M059J (cell line): ENCODE data around the gene SMPD2. TPM values are rescaled to one million over a fixed set of nuclear protein-coding genes. Genes with fewer than 3 reads are reported as not detected.

Experiments used
- DNase-seq: peaks from one replicate; pipeline ENCODE4 v3.0.0-alpha.2; 2012; ENCODE audit warnings: low read depth
- total RNA-seq: library from RNA; depleted of rRNA; stranded (reverse); fragments of >200 nt; shearing (Covaris generic); gene quantifications from 2 replicates; pipeline ENCODE4 v1.2.3, GENCODE V29; 2014

Gene SMPD2
- total RNA-seq, 1 experiment from 2014 or later: 14.6 TPM

GRCh38 chr6:109446541-109446940 lies 6.0 kb downstream of the SMPD2 start:
- no peak for DNase-seq

GRCh38 chr6:109447087-109447486 lies 6.6 kb downstream of the SMPD2 start:
- DNase-seq: no peak

GRCh38 chr6:109447878-109448555 lies 7.5 kb downstream of the SMPD2 start:
- DNase-seq: no peak

- no peak for DNase-seq
Observed at GRCh38 chr6:109448615-109449014, 8.1 kb downstream of the SMPD2 start.

DNA sequence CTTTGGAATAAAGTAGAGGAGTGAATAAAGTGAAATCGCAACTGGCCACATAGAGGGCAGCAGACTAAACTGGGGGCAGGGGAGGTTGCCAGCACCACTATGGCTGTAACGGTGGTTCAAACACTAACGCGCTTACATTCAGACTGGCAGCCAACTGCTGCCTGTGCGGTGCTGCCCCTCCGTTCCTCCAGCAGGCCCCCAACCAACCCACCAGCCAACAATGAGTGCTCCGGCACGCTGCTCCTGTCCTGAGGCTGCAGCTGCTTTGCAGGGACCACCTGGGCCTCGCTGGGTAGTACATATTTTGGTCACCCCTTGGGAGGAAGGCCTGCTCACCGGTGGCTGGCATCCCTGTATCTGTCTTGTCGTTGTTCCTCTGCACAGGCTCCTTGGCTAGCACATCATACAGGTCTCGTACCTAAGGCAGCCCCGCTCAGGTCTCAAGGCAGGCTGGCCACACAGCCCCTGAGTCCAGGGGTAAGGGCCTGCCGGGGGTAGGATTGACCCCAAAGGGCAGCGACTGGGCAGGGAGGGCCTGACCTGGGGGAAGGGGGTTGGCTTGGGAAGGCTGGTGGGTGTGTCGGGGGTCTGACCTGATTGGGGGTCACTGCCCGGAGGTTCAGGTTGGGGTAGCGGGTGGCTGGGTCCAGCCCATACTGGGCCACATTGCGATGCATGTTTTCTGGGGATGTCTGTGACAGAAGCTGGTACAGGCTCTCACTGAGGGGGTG lies 8.7 kb downstream of the SMPD2 start:
- DNase-seq: no peak

GRCh38 chr6:109449795-109450673 lies 9.5 kb downstream of the SMPD2 start:
- no peak for DNase-seq

DNA sequence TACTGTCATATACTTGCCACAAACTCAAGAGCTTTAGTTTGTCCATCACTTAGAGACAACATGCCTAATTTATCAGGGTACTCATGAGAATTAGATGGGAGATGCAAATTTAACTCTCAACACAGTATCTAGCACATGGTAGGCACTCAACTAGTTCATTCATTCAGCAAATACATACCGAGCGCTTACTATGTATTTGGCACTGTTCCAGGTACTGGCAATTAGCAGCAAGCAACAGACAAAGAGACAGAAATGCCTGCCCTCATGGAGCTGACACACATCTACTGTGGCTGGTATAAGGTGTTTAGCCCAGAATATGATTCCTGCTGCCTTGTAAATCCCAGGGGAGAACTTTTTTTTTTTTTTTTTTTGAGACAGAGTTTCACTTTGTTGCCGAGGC lies 10.3 kb downstream of the SMPD2 start:
- DNase-seq: no peak

DNA sequence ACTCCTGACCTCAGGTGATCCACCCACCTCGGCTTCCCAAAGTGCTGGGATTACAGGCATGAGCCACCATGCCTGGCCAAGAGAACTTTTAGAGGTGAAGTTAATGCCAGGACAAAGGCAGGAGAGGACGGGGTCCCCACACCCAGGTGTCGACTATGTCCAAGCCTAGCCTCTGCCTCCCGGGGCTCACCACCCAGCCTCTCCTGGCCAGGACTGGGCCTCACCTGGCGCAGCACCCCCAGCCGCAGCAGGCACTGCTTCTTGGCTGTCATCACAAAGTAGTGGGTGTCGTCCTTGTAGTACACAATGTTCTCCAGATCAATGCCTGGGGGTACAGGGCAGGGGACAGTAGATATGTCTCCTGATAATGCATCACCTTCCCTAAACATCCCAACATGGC lies 10.9 kb downstream of the SMPD2 start:
- no peak for DNase-seq

- DNase-seq: no peak
Observed at GRCh38 chr6:109452181-109452580, 11.7 kb downstream of the SMPD2 start.

DNA sequence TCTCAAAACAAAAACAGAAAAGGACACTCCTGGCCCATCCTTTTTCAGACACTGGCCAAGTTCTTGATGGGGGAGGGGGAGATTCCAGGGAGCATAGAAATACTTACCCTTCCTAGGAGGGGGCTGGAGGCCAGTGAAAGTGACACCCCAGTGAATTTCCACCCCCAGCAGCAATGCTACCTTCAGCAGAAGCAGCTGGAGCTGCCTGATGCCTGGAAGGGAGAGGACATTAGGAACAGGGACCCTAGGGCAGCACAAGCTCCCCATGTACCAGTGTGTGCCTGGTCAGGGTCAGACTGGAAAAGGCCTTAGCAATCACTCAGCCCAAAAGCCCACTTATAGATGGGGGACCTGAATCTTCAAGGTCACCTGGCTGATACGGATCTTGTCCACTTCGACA lies 12.6 kb downstream of the SMPD2 start:
- no peak for DNase-seq

DNA sequence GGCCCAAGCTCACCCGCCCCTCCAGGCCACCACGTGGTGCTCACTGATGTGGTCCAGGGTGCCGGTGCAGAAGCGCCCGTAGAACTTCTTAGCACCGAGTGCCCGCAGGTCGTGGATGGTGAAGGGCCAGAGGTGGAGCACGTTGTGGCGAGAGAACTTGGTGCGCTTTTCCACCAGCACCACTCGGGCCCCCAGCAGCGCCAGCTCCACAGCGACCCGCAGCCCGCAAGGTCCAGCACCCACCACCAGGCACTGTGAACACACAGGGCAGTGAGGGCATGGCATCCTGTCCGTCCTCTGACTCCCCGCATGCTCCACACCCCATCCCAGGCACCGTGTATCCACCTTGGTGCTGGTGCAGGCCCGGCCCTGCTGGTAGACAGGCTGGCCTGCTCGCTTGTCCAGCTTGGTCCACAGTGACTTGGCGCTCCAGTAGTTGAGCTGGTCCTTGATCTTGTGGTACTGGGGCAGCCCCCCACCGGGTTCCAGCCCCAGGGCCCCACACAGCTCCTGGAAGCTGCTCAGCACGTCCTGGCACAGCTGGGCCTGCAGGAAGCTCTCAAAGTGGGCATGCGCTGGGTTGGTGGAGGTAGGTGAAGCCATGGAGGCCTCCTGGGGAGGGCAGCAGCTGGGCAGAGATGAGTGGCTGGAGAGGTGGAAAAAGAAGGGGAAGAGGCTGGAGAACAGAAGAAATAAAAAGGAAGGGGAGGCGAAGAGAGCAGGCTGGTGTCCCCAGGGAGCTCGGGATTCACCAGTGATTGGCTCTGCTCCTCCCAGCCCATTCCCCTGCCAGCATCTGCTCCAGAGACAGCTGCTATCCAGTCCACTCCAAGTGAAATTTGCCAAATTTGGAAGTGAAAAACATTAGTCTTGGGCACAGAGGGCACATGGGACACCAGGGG lies 13.3 kb downstream of the SMPD2 start:
- no peak for DNase-seq

DNA sequence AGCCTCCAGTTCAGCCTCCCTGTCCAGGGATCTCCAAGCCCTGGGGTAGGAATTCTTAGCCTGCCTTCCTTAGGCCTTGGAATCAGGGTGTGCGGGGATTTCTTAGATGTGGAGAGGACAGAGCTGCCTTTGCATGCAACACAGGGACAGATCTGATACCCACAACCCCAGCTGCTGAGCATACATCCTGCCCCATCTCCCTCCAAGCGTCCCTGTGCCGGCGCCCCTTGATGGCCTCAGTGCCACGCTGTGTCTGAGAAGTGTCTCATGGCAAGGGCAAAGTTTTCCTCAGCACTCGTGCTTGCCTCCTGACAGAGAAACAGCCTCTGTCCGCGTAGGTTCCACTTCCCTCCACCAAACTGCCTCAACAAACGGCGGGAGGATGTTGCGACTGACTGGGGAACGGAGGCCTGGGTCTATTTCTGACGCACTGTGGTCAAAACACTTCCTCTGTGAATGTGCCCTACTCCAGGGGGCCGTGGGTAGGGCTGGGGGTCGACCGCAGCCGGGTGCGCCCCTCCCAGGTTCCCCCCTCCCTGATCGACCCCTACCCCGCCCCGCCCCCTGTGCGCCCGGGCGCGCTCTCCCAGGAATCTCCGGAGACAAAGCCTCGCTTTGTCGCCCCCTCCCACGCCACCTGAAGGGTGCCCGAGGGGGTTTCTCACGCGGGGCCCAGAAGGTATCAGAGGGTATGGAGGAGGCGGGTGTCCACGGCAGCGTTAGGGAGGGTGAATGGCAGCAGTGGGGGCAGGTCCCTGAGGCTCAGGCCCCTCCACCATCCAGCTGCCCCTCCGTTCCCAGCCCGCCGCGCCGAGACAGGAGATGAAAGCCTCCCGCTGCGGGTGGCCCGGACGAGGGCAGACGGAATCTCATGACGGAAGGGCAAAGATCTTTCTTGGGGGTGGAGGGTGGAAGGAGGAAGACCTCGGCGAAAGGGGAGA lies 14.2 kb downstream of the SMPD2 start:
- DNase-seq: no peak

GRCh38 chr6:109455437-109456110 lies 15.1 kb downstream of the SMPD2 start, which contains the start of gene MICAL1:
Gene MICAL1 (minus strand): TSS chr6:109455772. CDS start chr6:109454196, 1,576 bp downstream.
- peak; percentile 69 for DNase-seq

- DNase-seq: no peak
Observed at GRCh38 chr6:109456111-109456583, 15.6 kb downstream of the SMPD2 start.

DNA sequence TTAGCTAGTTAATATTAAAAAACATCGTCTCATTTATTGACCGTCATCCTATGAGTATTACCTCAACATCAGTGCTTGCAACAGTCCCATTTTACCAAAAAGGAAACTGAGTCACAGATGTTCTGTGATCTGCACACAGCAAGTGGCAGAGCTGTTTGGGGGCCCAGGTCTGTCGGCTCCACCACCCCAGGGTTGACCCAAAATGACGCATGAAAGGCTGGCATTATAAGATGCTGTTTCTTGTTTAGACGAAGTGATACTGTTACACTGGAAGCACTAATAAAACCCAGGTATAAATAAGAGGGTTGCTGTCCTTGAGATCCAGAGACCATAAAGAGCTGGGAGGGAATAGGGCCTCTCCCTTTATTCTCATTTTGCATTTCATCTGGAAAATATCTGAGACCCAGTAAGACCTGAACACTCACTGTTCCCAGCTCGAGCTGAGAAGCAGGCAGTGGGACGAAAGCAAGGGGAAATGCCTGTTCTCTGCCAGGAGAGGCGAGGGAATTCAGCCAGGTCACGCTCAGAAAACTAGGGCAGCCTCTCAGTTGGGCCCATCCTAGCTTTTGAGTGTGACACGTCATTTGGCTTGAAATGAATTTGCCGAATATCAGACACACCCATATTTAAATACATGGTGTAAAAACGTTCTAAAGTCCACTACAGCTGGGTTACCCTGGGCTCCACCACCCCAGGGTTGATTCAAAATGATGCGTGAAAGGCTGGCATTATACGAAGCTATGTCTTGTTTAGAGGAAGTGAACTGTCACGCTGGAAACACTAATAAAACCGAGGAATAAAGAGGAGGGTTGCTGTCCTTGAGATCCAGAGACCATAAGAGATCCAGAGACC lies 16.4 kb downstream of the SMPD2 start:
- peak; percentile 78 for DNase-seq

- no peak for DNase-seq
Observed at GRCh38 chr6:109457562-109457996, 17.1 kb downstream of the SMPD2 start.

- peak; percentile 70 for DNase-seq
Observed at GRCh38 chr6:109458774-109459531, 18.4 kb downstream of the SMPD2 start.
